CD14-positive monocyte (primary cell): ENCODE data around the gene DLK2. TPM values are rescaled to one million over a fixed set of nuclear protein-coding genes. Genes with fewer than 3 reads are reported as not detected.

Source experiments
- DNase-seq, 3 donors: peaks; one replicate each; pipeline ENCODE4 v3.0.0-alpha.2; 2011 to 2022
- H2AFZ ChIP-seq: 2 replicates; pipeline ENCODE4 v1.6.0; 2012; ENCODE audit warnings: mild to moderate bottlenecking, low read depth, low read length, inconsistent platforms; ENCODE audit not compliant: insufficient read depth, poor library complexity, severe bottlenecking
- H3K27ac ChIP-seq, 2 donors: 1 replicate in 1 of 2; 2 replicates in 1 of 2; pipeline ENCODE4 v1.5.1; 2012 to 2013; ENCODE audit warnings: low read length in 2 of 2, control low read depth in 1 of 2, inconsistent platforms in 1 of 2, low read depth in 1 of 2, mild to moderate bottlenecking in 1 of 2
- H3K27me3 ChIP-seq, 2 donors: one replicate each; pipeline versions ENCODE4 v1.6.0 to v1.6.1; 2011 to 2013; ENCODE audit warnings: low read length in 2 of 2; ENCODE audit not compliant: control insufficient read depth in 2 of 2, insufficient read depth in 2 of 2
- H3K36me3 ChIP-seq, 2 donors: replicated peaks in 1 of 2; 1 replicate in 1 of 2; 2 replicates in 1 of 2; pipeline versions ENCODE4 v1.5.1 to v1.6.1; 2012 to 2013; ENCODE audit warnings: low read length in 2 of 2, control low read depth in 1 of 2, inconsistent platforms in 1 of 2, mild to moderate bottlenecking in 1 of 2; ENCODE audit not compliant: insufficient read depth in 2 of 2, control insufficient read depth in 1 of 2
- H3K4me1 ChIP-seq, 2 donors: 1 replicate in 1 of 2; 2 replicates in 1 of 2; pipeline versions ENCODE4 v1.5.1 to v1.6.1; 2012 to 2013; ENCODE audit warnings: low read length in 2 of 2, control low read depth in 1 of 2, inconsistent platforms in 1 of 2, mild to moderate bottlenecking in 1 of 2, moderate library complexity in 1 of 2; ENCODE audit not compliant: insufficient read depth in 2 of 2, control insufficient read depth in 1 of 2
- H3K4me2 ChIP-seq: replicated peaks from 2 replicates; pipeline ENCODE3; 2012; ENCODE audit warnings: low read length, moderate library complexity, mild to moderate bottlenecking; ENCODE audit not compliant: poor library complexity, severe bottlenecking; ENCODE audit errors: extremely low read depth
- H3K4me3 ChIP-seq, 3 experiments: fragments of 200-600 bp in 1 of 3; sonication (generic) in 1 of 3; replicated peaks in 1 of 3; 1 replicate in 2 of 3; 2 replicates in 1 of 3; pipeline ENCODE4 v1.5.1; 2011 to 2013; ENCODE audit warnings: low read length in 3 of 3, mild to moderate bottlenecking in 3 of 3, control low read depth in 2 of 3, low read depth in 2 of 3, inconsistent platforms in 1 of 3, moderate library complexity in 1 of 3
- H3K79me2 ChIP-seq: 2 replicates; pipeline ENCODE4 v1.6.0; 2012; ENCODE audit warnings: mild to moderate bottlenecking, control low read depth, inconsistent platforms, low read length, moderate library complexity; ENCODE audit not compliant: insufficient read depth
- H3K9ac ChIP-seq: 2 replicates; pipeline ENCODE4 v1.6.0; 2017; ENCODE audit warnings: low read length, mild to moderate bottlenecking; ENCODE audit not compliant: insufficient read depth, poor library complexity, severe bottlenecking
- H3K9me3 ChIP-seq, 2 donors: replicated peaks in 1 of 2; 1 replicate in 1 of 2; 2 replicates in 1 of 2; pipeline versions ENCODE4 v1.5.1 to v1.6.1; 2012 to 2013; ENCODE audit warnings: low read length in 2 of 2, control low read depth in 1 of 2; ENCODE audit not compliant: control insufficient read depth in 1 of 2, insufficient read depth in 1 of 2
- H4K20me1 ChIP-seq: 2 replicates; pipeline ENCODE4 v1.6.0; 2012; ENCODE audit warnings: mild to moderate bottlenecking, low read length, control low read depth, moderate library complexity; ENCODE audit not compliant: insufficient read depth
- H3K27ac Mint-ChIP-seq, 7 donors: one replicate each; pipeline ENCODE4 v1.8.0; 2020; ENCODE audit warnings: mild to moderate bottlenecking in 7 of 7, mixed read lengths in 7 of 7, moderate library complexity in 6 of 7, inconsistent platforms in 2 of 7
- H3K27me3 Mint-ChIP-seq, 3 donors: one replicate each; pipeline ENCODE4 v1.8.0; 2021 to 2022; ENCODE audit warnings: low read depth in 3 of 3, mild to moderate bottlenecking in 3 of 3, mixed read lengths in 3 of 3, moderate library complexity in 3 of 3, inconsistent platforms in 1 of 3
- H3K36me3 Mint-ChIP-seq, 2 donors: one replicate each; pipeline ENCODE4 v1.8.0; 2020; ENCODE audit warnings: mixed read lengths in 2 of 2, inconsistent platforms in 1 of 2, mild to moderate bottlenecking in 1 of 2
- H3K4me1 Mint-ChIP-seq: one replicate; pipeline ENCODE4 v1.8.0; 2020; ENCODE audit warnings: mild to moderate bottlenecking, mixed read lengths
- H3K4me3 Mint-ChIP-seq, 2 donors: one replicate each; pipeline ENCODE4 v1.8.0; 2020; ENCODE audit warnings: mild to moderate bottlenecking in 2 of 2, mixed read lengths in 2 of 2, moderate library complexity in 1 of 2
- H3K9me3 Mint-ChIP-seq, 7 donors: one replicate each; pipeline ENCODE4 v1.8.0; 2020 to 2022; ENCODE audit warnings: mixed read lengths in 7 of 7, mild to moderate bottlenecking in 6 of 7, moderate library complexity in 6 of 7, inconsistent platforms in 2 of 7
- CTCF ChIP-seq: fragments of 200-600 bp; IDR thresholded peaks from one replicate; pipeline ENCODE4 v1.8.0; 2022; ENCODE audit warnings: antibody characterized with exemption, mild to moderate bottlenecking
- WGBS: methylation state at CpG from one replicate; pipeline ENCODE4 v1.1.5; 2013; ENCODE audit warnings: missing lambda C conversion rate; ENCODE audit not compliant: insufficient coverage; 5-methylcytosine and 5-hydroxymethylcytosine counted together
- intact Hi-C, 2 donors: fragments of 100-400 bp; cut with micrococcal nuclease; formaldehyde crosslinking; loops; one replicate each; pipeline versions ENCODE4 v1.15.0 to v1.15.1; 2023
- polyA plus RNA-seq, 3 donors: library from polyadenylated mRNA; depleted of rRNA in 1 of 3; unstranded in 2 of 3; stranded (reverse) in 1 of 3; fragments of 300-500 nt in 2 of 3; fragments of >200 nt in 1 of 3; fragmentation: Illumina TruSeq in 2 of 3; gene quantifications; 1 replicate in 2 of 3; 2 replicates in 1 of 3; pipeline ENCODE4 v1.2.3, GENCODE V29; 2012 to 2021

DLK2 gene
- polyA plus RNA-seq, 3 donors, result 0.08 TPM; not detected in 2

- Mint-ChIP-seq H3K9me3 (no peaks in the 10 kb centered on the region), H3K27me3 (peaks cover 0 to 2% (median 0%) of the 10 kb centered on the region in 3 donors), H3K27ac (peak overlapping the region in 2 of 7 donors; percentile 31 to 42), H3K4me1 (peaks cover 3% of the 10 kb centered on the region), H3K36me3 (peaks cover 50 to 87% of the 10 kb centered on the region in 2 donors), H3K4me3 (no peak overlapping the region)
- no peak overlapping the region for H2AFZ ChIP-seq
- peaks cover 64 to 97% of the 10 kb centered on the region in 2 donors for H3K36me3 ChIP-seq
- TF ChIP-seq CTCF, result no peak
- no peak overlapping the region for H3K4me3 ChIP-seq
- H4K20me1 ChIP-seq, result peaks cover 12% of the 10 kb centered on the region
- no peaks in the 10 kb centered on the region for H3K27me3 ChIP-seq
- WGBS, result no CpG with 5 or more reads among the region's 4 CpGs
- H3K27ac ChIP-seq, result no peak overlapping the region
- H3K4me2 ChIP-seq, result no peak overlapping the region
- H3K4me1 ChIP-seq, result no peaks in the 10 kb centered on the region
- intact Hi-C loops, result no loop called here
- H3K9me3 ChIP-seq, result no peaks in the 10 kb centered on the region
- H3K79me2 ChIP-seq, result no peaks in the 10 kb centered on the region
- no peak overlapping the region for H3K9ac ChIP-seq
- DNase-seq, result no peak
These were observed 17.6 kb downstream of the DLK2 start for GRCh38 chr6:43437700-43438099.

- no peak for DNase-seq
- Histone ChIP-seq H3K79me2 (no peaks in the 10 kb centered on the region), H3K4me2 (no peak overlapping the region), H3K27me3 (no peaks in the 10 kb centered on the region), H3K4me3 (no peak overlapping the region), H3K9ac (no peak overlapping the region), H3K36me3 (peaks cover 67 to 97% of the 10 kb centered on the region in 2 donors), H3K9me3 (no peaks in the 10 kb centered on the region), H3K4me1 (no peaks in the 10 kb centered on the region), H2AFZ (no peak overlapping the region), H3K27ac (no peak overlapping the region), H4K20me1 (peaks cover 13% of the 10 kb centered on the region)
- H3K27me3 Mint-ChIP-seq, result peaks cover 0 to 2% (median 0%) of the 10 kb centered on the region in 3 donors
- H3K4me3 Mint-ChIP-seq, result no peak overlapping the region
- WGBS, result 100% methylated on average over 3 of the region's 5 CpGs
- peak overlapping the region in 3 of 7 donors; percentile 5 to 63 (median 32) for H3K27ac Mint-ChIP-seq
- H3K4me1 Mint-ChIP-seq, result peaks cover 3% of the 10 kb centered on the region
- H3K9me3 Mint-ChIP-seq, result no peaks in the 10 kb centered on the region
- peaks cover 50 to 87% of the 10 kb centered on the region in 2 donors for H3K36me3 Mint-ChIP-seq
- intact Hi-C loops, result no loop called here
- no peak for TF ChIP-seq CTCF
These were observed 18.6 kb downstream of the DLK2 start for GRCh38 chr6:43436577-43437282.
